Bronchial smooth muscle cell (primary cell): ENCODE data around the gene PRDX5. TPM values are rescaled to one million over a fixed set of nuclear protein-coding genes. Genes with fewer than 3 reads are reported as not detected.

ENCODE experiments used
- total RNA-seq: library from RNA; depleted of rRNA; stranded (reverse); fragments of >200 nt; gene quantifications from 2 replicates; pipeline ENCODE4 v1.2.1, GENCODE V29; 2014

PRDX5 gene
- total RNA-seq = 399 and 404 TPM in 2 replicates

GRCh38 chr11:64317961-64318765 lies at the start of gene PRDX5:
TSS of gene PRDX5 (plus strand) at chr11:64318121. CDS start at chr11:64318216, 95 bp downstream.

GRCh38 chr11:64284048-64284961 lies 33.6 kb upstream of the PRDX5 start, which contains the start of gene BAD:
TSS of gene BAD (minus strand) at chr11:64284665. CDS start at chr11:64284368, 297 bp downstream.

GRCh38 chr11:64284962-64285884 lies 32.7 kb upstream of the PRDX5 start, which contains the start of gene GPR137:
TSS of gene GPR137 (plus strand) at chr11:64285848. CDS start at chr11:64286525, 677 bp downstream.

GRCh38 chr11:64291262-64291751 lies 26.6 kb upstream of the PRDX5 start, which contains the start of gene KCNK4:
TSS of gene KCNK4 (plus strand) at chr11:64291302. CDS start at chr11:64293019, 1,717 bp downstream.

GRCh38 chr11:64299847-64300648 lies 17.9 kb upstream of the PRDX5 start, which contains the start of gene CATSPERZ:
TSS of gene CATSPERZ (plus strand) at chr11:64300358. CDS start at chr11:64300411, 53 bp downstream.

GRCh38 chr11:64305075-64305690 lies 12.7 kb upstream of the PRDX5 start, which contains the start of gene ESRRA:
TSS of gene ESRRA (plus strand) at chr11:64305524. CDS start at chr11:64307180, 1,656 bp downstream.

GRCh38 chr11:64317325-64317960 lies 478 bp upstream of the PRDX5 start, which contains the start of gene TRMT112:
TSS of gene TRMT112 (minus strand) at chr11:64317559. CDS start at chr11:64317526, 33 bp downstream.

GRCh38 chr11:64339754-64340408 lies 22.0 kb downstream of the PRDX5 start, which contains the start of gene CCDC88B:
TSS of gene CCDC88B (plus strand) at chr11:64340204. CDS start at chr11:64340267, 63 bp downstream.

GRCh38 chr11:64358907-64359711 lies 41.2 kb downstream of the PRDX5 start, which contains the start of gene RPS6KA4:
TSS of gene RPS6KA4 (plus strand) at chr11:64359162. CDS start at chr11:64359236, 74 bp downstream.

Other genes starting within 250 kb of the PRDX5 start
- 16.9 and 17.7 TPM in 2 replicates for gene MACROD1, start 152.0 kb upstream of the PRDX5 start, total RNA-seq
- gene STIP1, start 131.9 kb upstream of the PRDX5 start, total RNA-seq = 87.2 and 125 TPM in 2 replicates
- gene FERMT3, start 111.4 kb upstream of the PRDX5 start, total RNA-seq = 2.0 and 3.3 TPM in 2 replicates
- 29.6 and 35.1 TPM in 2 replicates for gene TRPT1, start 91.9 kb upstream of the PRDX5 start, total RNA-seq
- 37.1 and 57.7 TPM in 2 replicates for gene NUDT22, start 91.8 kb upstream of the PRDX5 start, total RNA-seq
- gene DNAJC4, start 87.6 kb upstream of the PRDX5 start, total RNA-seq = 9.1 and 11.7 TPM in 2 replicates
- 21.6 and 22.1 TPM in 2 replicates for gene VEGFB, start 83.5 kb upstream of the PRDX5 start, total RNA-seq
- 64.7 and 76.0 TPM in 2 replicates for gene FKBP2, start 77.0 kb upstream of the PRDX5 start, total RNA-seq
- 93.2 and 113 TPM in 2 replicates for gene PPP1R14B, start 71.2 kb upstream of the PRDX5 start, total RNA-seq
- 25.8 and 28.4 TPM in 2 replicates for gene PLCB3, start 66.6 kb upstream of the PRDX5 start, total RNA-seq
- gene BAD, start 33.5 kb upstream of the PRDX5 start, total RNA-seq = 43.1 and 65.1 TPM in 2 replicates
- 6.5 and 7.9 TPM in 2 replicates for gene GPR137, start 32.3 kb upstream of the PRDX5 start, total RNA-seq
- gene KCNK4, start 26.8 kb upstream of the PRDX5 start, total RNA-seq = 0.09 TPM in 1 of 2 replicates, not detected in the other
- 0.43 and 0.95 TPM in 2 replicates for gene CATSPERZ, start 17.8 kb upstream of the PRDX5 start, total RNA-seq
- 21.6 and 31.4 TPM in 2 replicates for gene ESRRA, start 12.6 kb upstream of the PRDX5 start, total RNA-seq
- 240 and 246 TPM in 2 replicates for gene TRMT112, start 562 bp upstream of the PRDX5 start, total RNA-seq
- 1.3 and 1.7 TPM in 2 replicates for gene CCDC88B, start 22.1 kb downstream of the PRDX5 start, total RNA-seq
- gene RPS6KA4, start 41.0 kb downstream of the PRDX5 start, total RNA-seq = 28.7 and 37.2 TPM in 2 replicates
- gene SLC22A11, start 237.8 kb downstream of the PRDX5 start, total RNA-seq = 0.09 and 0.16 TPM in 2 replicates